GM12865 (cell line): ENCODE measurements around the gene SYNE1.
A peak's percentile ranks its signal among the peaks of the same experiment; 100 is the strongest.

Experiments used
- DNase-seq: peaks from one replicate; pipeline ENCODE4 v3.0.0; 2010; ENCODE audit warnings: low read depth
- H3K4me3 ChIP-seq: 2 replicates; pipeline ENCODE4 v1.5.1; 2011; ENCODE audit warnings: mild to moderate bottlenecking, low read depth, low read length, control low read depth
- TF ChIP-seq, protein P1 (sequence below): IDR thresholded peaks from 2 replicates; pipeline ENCODE4 v1.5.1; 2011; ENCODE audit warnings: low read length, control low read depth, low read depth, inconsistent platforms; ENCODE audit not compliant: insufficient read depth; ENCODE audit errors: missing control alignments

Gene SYNE1

DNA sequence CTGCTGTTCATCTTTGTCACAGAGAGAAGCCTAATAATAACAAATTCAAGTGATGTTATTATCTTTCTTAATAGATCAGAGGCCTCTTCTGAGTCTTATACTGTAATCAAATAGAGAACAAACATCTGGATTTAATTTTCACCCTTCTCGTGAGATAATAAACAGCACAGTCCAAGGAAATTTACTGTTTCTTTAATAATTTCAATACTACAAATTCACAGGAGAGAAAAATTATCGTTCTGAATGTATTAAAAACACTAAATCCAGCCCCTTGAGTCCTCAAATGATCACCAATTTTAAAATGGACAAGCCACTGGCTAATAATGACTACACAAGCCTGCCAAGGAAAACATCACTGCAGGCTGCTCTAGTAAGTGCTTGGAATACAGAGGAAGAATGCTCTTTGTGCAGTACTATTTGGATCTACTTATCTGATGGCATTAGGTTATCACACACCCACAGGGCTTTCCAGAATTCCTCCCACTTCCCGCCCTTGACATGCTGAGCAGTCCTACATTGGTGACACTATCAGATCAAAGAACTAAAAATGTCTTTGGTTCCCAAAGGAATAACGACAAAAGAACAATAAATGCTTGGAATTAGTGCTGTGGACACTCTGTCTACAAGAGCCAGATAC, 38.1 kb downstream of the SYNE1 start:
- TF ChIP-seq, protein P1, sequence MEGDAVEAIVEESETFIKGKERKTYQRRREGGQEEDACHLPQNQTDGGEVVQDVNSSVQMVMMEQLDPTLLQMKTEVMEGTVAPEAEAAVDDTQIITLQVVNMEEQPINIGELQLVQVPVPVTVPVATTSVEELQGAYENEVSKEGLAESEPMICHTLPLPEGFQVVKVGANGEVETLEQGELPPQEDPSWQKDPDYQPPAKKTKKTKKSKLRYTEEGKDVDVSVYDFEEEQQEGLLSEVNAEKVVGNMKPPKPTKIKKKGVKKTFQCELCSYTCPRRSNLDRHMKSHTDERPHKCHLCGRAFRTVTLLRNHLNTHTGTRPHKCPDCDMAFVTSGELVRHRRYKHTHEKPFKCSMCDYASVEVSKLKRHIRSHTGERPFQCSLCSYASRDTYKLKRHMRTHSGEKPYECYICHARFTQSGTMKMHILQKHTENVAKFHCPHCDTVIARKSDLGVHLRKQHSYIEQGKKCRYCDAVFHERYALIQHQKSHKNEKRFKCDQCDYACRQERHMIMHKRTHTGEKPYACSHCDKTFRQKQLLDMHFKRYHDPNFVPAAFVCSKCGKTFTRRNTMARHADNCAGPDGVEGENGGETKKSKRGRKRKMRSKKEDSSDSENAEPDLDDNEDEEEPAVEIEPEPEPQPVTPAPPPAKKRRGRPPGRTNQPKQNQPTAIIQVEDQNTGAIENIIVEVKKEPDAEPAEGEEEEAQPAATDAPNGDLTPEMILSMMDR = no peak
- H3K4me3 ChIP-seq = no peak overlapping the region
- no peak for DNase-seq

DNA sequence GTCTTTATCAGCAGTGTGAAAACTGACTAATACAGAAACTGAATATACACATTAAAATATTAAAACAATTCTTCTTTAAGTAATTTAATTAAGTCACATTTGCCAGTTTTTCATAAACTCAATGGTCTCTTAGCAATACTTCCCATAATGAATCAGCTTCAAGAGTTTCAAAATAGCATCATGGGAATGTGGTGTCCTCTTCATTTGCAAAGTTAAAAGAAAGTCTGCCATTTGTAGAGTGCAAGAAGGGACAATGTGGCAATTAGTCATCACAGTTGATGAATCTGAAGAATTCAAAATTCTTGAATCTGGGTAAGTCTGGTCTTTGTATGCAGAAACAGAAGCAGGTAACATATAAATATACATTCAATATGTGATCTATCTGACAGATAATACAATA, 38.7 kb downstream of the SYNE1 start:
- TF ChIP-seq, protein P1 = no peak
- DNase-seq = no peak

DNA sequence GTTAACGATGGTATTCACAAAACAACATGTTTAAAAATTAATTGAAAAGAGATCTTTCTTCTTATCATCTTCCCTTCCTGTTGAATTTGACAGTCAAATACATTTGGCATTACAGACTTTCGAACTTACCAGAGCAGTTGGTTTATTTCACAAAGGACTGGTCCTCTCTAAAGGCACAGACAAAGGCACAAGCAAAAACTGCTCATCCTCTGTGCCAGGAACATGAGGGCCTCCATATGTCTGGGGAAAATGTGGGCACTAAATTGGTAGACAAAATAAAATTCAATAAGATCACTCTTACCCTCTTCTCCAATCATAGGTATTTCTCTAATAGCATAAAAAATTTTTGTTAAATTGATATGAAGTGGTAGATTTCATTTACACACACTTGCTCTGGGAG, 40.4 kb downstream of the SYNE1 start:
- TF ChIP-seq, protein P1 = no peak
- no peak for DNase-seq
- no peak overlapping the region for H3K4me3 ChIP-seq

More for the DNA sequence above, 38.7 kb downstream of the SYNE1 start:
- no peak overlapping the region for H3K4me3 ChIP-seq

DNA sequence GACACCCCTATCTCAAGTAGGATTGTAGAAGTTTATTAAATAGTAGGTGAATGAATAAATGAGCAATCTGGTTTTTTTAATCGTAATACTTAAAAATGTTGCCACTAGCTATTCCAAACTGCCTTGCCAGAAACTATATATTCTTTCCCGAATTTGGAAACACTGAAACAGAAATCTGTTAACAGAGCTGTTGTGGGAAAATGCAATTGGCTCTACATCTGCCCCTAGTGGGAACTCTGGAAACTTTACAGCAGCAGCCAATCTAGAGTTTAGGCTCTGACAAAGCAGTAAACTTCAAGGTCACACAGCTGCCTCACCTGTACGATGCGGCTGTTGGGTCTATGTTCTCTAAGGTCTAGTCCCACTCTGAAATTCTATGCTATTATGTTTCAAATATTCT, 41.7 kb downstream of the SYNE1 start:
- TF ChIP-seq, protein P1 = peak; percentile 43
- peak; percentile 29 for DNase-seq
- no peak overlapping the region for H3K4me3 ChIP-seq

DNA sequence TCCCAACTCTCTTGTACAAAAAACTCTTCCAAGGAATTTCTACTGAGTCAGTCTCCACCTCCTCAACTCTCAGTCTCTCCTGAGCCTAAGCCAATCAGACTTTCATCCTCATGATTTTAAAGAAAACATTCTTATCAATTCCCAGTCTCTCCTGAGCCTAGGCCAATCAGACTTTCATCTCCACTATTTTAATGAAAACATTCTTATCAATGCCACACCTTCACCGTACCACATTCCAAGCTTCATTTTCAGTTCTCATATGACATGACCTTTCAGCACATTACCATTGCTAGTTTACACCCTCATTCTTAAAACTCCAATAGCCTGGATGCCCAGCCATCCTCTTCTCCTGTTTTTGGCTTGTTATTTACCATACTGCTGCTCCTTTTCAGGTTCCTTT, 42.5 kb downstream of the SYNE1 start:
- DNase-seq = no peak
- no peak overlapping the region for H3K4me3 ChIP-seq
- TF ChIP-seq, protein P1 = no peak

DNA sequence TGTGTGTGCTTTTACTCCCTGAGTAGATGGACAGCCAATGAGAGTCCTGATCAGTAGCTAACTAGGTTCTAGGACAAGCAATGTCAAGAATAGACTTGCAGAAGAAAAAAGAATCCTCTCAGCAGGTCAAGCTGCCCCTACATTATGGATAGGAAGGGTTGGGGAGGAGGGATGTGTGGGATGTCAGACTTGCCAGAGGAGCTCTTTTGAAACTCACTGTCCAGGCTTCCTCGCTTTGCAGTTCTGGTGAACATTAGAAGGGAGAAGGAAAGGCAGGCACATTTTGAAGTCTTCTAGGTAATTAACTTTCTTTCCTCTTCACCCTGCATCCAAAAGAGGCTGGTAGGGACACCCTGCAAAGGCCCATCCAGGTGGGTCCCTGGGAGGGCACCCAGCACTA, 48.7 kb downstream of the SYNE1 start:
- DNase-seq = no peak
- H3K4me3 ChIP-seq = no peak overlapping the region
- TF ChIP-seq, protein P1 = no peak

DNA sequence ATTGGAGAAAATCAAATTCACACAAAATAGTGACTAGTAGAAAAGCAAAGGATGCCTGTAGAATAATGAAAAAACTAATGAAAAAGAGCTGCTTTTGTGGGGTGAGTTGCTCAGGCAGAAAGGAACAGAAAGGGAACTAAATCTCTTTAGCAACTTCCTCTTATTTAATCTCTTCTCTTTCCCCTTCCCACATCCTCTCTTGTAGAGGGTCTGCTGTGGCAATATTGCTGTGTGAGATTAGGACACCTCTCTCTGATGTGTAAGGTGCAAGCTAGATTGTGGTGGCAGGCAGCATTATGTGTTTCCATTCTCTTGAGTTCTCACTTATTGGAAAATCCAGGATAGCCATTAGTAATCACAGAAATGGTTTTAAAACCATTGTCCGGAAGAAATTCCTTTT, 49.7 kb downstream of the SYNE1 start:
- DNase-seq = no peak
- no peak overlapping the region for H3K4me3 ChIP-seq
- TF ChIP-seq, protein P1 = no peak
